Pons (tissue), 1 donor: ENCODE results near the gene SAC3D1.

Experiments
- DNase-seq: peaks from one replicate; pipeline ENCODE4 v3.0.0-alpha.2; 2016; ENCODE audit warnings: low spot score

SAC3D1 gene

GRCh38 chr11:65059959-65060824, 19.2 kb downstream of the SAC3D1 start:
- DNase-seq = no peak

- DNase-seq = no peak
Measured at GRCh38 chr11:65060913-65061408, 20.0 kb downstream of the SAC3D1 start.

- no peak for DNase-seq
Measured at GRCh38 chr11:65063532-65063931, 22.5 kb downstream of the SAC3D1 start.

- DNase-seq = no peak
Measured at GRCh38 chr11:65064847-65065240, 23.8 kb downstream of the SAC3D1 start.

- DNase-seq = no peak
Measured at GRCh38 chr11:65065851-65066250, 24.8 kb downstream of the SAC3D1 start.

GRCh38 chr11:65066315-65066714, 25.3 kb downstream of the SAC3D1 start:
- no peak for DNase-seq

GRCh38 chr11:65066805-65067291, 25.8 kb downstream of the SAC3D1 start:
- no peak for DNase-seq

GRCh38 chr11:65067446-65067845, 26.4 kb downstream of the SAC3D1 start:
- DNase-seq = no peak

- no peak for DNase-seq
Measured at GRCh38 chr11:65069217-65069616, 28.2 kb downstream of the SAC3D1 start.

- no peak for DNase-seq
Measured at GRCh38 chr11:65071907-65072630, 31.1 kb downstream of the SAC3D1 start.

- DNase-seq = no peak
Measured at GRCh38 chr11:65072631-65072966, 31.6 kb downstream of the SAC3D1 start.

- no peak for DNase-seq
Measured at GRCh38 chr11:65077451-65077850, 36.4 kb downstream of the SAC3D1 start.

- no peak for DNase-seq
Measured at GRCh38 chr11:65078151-65078550, 37.1 kb downstream of the SAC3D1 start.

- DNase-seq = no peak
Measured at GRCh38 chr11:65078786-65079342, 37.9 kb downstream of the SAC3D1 start.

GRCh38 chr11:65083134-65083833, 42.3 kb downstream of the SAC3D1 start:
- DNase-seq = no peak

- DNase-seq = peak; percentile 94
Measured at GRCh38 chr11:65083834-65084597, 43.0 kb downstream of the SAC3D1 start, which contains the start of the genes CDCA5 and ZFPL1. CDCA5 (minus strand) TSS chr11:65084040; CDS start chr11:65083978, 62 bp downstream. ZFPL1 (plus strand) TSS chr11:65084222; CDS start chr11:65084699, 477 bp downstream.

- DNase-seq = no peak
Measured at GRCh38 chr11:65084598-65085375, 43.8 kb downstream of the SAC3D1 start.

- no peak for DNase-seq
Measured at GRCh38 chr11:65085446-65085845, 44.4 kb downstream of the SAC3D1 start.

GRCh38 chr11:65086809-65087208, 45.8 kb downstream of the SAC3D1 start:
- DNase-seq = no peak

- no peak for DNase-seq
Measured at GRCh38 chr11:65087216-65087615, 46.2 kb downstream of the SAC3D1 start.
